ENCODE data around the gene PJVK. TPM values are rescaled to one million over a fixed set of nuclear protein-coding genes. Genes with fewer than 3 reads are reported as not detected.
A peak's percentile ranks its signal among the peaks of the same experiment; 100 is the strongest.

PJVK gene
- total and polyA plus RNA-seq, 10 of the 15 experiments (the other 5 are each of a cell fraction or from before 2014, with no cell fraction given), result 1.8 to 6.8 (median 3.2) TPM

DNA sequence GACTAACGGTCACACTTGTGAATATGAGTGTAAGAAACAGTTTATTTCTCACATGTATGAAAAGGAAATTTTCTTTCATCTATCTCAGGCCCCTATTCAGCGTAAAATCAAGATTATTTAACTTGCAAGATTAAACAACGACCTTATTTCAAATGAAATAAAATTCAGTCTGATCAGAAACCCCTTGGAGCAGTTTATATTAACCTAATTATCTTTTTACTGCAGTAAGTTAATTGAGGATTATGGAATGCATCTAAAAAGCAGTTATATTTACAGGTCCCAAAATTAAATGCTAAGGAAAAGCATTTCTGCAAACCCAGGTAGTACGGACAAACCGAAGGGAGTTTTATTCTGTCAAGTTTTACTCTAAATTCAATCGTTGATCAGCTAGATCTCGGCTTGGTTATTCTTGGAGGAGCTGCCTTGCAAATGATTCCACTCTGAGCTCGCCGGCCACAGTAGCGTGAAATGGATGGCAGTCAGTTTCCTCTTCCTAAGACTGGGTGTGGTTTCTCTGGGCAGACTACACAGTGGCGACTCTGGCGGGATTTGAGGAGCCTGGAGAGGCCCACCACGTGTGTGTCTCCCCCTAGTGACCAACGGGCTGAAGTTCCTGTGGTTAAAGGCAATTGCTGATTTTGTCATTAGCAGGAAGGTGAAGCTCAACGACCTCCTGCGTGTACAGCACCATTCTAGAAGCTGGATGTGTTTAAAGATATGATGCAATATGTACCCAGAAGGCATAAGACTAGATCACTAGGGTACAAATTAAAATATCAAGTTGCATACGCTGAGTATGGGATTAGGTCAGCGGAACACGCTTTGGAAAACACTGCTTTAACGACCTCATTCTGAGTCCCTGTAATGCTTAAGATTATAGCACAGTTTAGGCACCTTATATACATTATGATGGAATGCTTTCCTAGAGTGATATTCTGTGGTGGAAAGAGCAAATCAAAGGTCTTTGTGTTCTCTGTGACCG is 36.6 kb upstream of the PJVK start:
- Histone ChIP-seq H3K4me2 (ENCODE audit: control insufficient read depth, insufficient read depth) (peak overlapping the region; percentile 28), H3K9me3 (replicated peaks; ENCODE audit: control insufficient read depth, insufficient read depth, low read length) (no peaks in the 10 kb centered on the region), H2AFZ (ENCODE audit: control insufficient read depth, low read depth, low read length) (peak overlapping the region; percentile 94), H3K27me3 (replicated peaks in 1 of 2; ENCODE audit: control insufficient read depth in 2 of 2, insufficient read depth in 2 of 2, low read length in 1 of 2) (no peaks in the 10 kb centered on the region), H3K4me1 (ENCODE audit: control insufficient read depth, insufficient read depth, low read length) (peaks cover 6% of the 10 kb centered on the region), H4K20me1 (ENCODE audit: control insufficient read depth, insufficient read depth) (no peaks in the 10 kb centered on the region), H3K36me3 (ENCODE audit: control insufficient read depth in 2 of 2, insufficient read depth in 2 of 2, low read length in 1 of 2) (no peaks in the 10 kb centered on the region; a peak in 1 of 4 replicates), H3K27ac (ENCODE audit: control insufficient read depth, insufficient read depth) (peak overlapping the region; percentile 97), H3K4me3 (peak overlapping the region; percentile 78), H3K79me2 (ENCODE audit: control insufficient read depth, insufficient read depth, low read length) (peaks cover 28% of the 10 kb centered on the region), H3K9ac (ENCODE audit: control insufficient read depth, insufficient read depth, low read length) (peak overlapping the region; percentile 95)
- DNase-seq (ENCODE audit: low read depth, low spot score) (peak; percentile 90), FAIRE-seq (peak; percentile 80), ATAC-seq (peak; percentile 85)
- ChIA-PET SMC1A (ENCODE audit: uncharacterized antibody, unreplicated experiment) (interaction anchor here (0.6 to 10.6 kb wide), 21 partner anchors 9 to 310 kb away, joined by 3 to 454 read pairs (median 3); partner anchors contain the start of genes PJVK, PRKRA and RBM45), RAD21 (ENCODE audit: unreplicated experiment) (interaction anchor here (0.7 to 8.3 kb wide), 16 partner anchors 9 to 304 kb away, joined by 3 to 162 read pairs (median 6); partner anchors contain the start of genes PJVK, PRKRA and RBM45), POLR2A (interaction anchor here (0.5 to 5.1 kb wide), 9 partner anchors 10 to 307 kb away, joined by 3 to 64 read pairs (median 6); partner anchors contain the start of genes PJVK and PRKRA), CTCF (interaction anchor here (0.6 to 12.4 kb wide), 24 partner anchors 10 to 302 kb away, joined by 3 to 702 read pairs (median 4); partner anchors contain the start of genes PJVK, PRKRA and RBM45)
- in situ Hi-C loops (cut with MboI), result loop anchor here (5.0 kb wide), 2 partner anchors 107 to 302 kb away; partner anchors contain the start of gene RBM45
- intact Hi-C loops (cut with micrococcal nuclease; ENCODE audit: unreplicated experiment), result loop anchor here (1.0 kb wide), 4 partner anchors 17 to 302 kb away; partner anchors contain the start of gene RBM45
- 18% methylated on average over 21 of the region's 21 CpGs for WGBS (ENCODE audit: insufficient coverage, insufficient replicate concordance, low lambda C conversion rate, missing lambda C conversion rate)
- BruUV-seq (replicated peaks), result TSS peak; percentile 95
- TF ChIP-seq, protein P1, sequence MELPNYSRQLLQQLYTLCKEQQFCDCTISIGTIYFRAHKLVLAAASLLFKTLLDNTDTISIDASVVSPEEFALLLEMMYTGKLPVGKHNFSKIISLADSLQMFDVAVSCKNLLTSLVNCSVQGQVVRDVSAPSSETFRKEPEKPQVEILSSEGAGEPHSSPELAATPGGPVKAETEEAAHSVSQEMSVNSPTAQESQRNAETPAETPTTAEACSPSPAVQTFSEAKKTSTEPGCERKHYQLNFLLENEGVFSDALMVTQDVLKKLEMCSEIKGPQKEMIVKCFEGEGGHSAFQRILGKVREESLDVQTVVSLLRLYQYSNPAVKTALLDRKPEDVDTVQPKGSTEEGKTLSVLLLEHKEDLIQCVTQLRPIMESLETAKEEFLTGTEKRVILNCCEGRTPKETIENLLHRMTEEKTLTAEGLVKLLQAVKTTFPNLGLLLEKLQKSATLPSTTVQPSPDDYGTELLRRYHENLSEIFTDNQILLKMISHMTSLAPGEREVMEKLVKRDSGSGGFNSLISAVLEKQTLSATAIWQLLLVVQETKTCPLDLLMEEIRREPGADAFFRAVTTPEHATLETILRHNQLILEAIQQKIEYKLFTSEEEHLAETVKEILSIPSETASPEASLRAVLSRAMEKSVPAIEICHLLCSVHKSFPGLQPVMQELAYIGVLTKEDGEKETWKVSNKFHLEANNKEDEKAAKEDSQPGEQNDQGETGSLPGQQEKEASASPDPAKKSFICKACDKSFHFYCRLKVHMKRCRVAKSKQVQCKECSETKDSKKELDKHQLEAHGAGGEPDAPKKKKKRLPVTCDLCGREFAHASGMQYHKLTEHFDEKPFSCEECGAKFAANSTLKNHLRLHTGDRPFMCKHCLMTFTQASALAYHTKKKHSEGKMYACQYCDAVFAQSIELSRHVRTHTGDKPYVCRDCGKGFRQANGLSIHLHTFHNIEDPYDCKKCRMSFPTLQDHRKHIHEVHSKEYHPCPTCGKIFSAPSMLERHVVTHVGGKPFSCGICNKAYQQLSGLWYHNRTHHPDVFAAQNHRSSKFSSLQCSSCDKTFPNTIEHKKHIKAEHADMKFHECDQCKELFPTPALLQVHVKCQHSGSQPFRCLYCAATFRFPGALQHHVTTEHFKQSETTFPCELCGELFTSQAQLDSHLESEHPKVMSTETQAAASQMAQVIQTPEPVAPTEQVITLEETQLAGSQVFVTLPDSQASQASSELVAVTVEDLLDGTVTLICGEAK (IDR thresholded peaks at IDR 0.05; ENCODE audit: borderline replicate concordance), result peak; percentile 14; the same call in 1 of the 2 replicates
- TF ChIP-seq IKZF2 (IDR thresholded peaks at IDR 0.05) (peak; percentile 89), IRF4 (IDR thresholded peaks at IDR 0.05; ENCODE audit: low read depth, low read length) (peak; percentile 67; the same call in 1 of the 2 replicates), POLR2AphosphoS5 (IDR thresholded peaks at IDR 0.05; ENCODE audit: low read length) (peak; percentile 79), NFIC (IDR thresholded peaks at IDR 0.05; ENCODE audit: low read depth, low read length) (peak; percentile 18; the same call in 1 of the 2 replicates), NR2F1 (conservative IDR thresholded peaks at IDR 0.05) (peak; percentile 52), POLR2A (IDR thresholded peaks at IDR 0.05; ENCODE audit: low read depth, low read length) (peak; percentile 76)
- TF ChIP-seq, protein P2, sequence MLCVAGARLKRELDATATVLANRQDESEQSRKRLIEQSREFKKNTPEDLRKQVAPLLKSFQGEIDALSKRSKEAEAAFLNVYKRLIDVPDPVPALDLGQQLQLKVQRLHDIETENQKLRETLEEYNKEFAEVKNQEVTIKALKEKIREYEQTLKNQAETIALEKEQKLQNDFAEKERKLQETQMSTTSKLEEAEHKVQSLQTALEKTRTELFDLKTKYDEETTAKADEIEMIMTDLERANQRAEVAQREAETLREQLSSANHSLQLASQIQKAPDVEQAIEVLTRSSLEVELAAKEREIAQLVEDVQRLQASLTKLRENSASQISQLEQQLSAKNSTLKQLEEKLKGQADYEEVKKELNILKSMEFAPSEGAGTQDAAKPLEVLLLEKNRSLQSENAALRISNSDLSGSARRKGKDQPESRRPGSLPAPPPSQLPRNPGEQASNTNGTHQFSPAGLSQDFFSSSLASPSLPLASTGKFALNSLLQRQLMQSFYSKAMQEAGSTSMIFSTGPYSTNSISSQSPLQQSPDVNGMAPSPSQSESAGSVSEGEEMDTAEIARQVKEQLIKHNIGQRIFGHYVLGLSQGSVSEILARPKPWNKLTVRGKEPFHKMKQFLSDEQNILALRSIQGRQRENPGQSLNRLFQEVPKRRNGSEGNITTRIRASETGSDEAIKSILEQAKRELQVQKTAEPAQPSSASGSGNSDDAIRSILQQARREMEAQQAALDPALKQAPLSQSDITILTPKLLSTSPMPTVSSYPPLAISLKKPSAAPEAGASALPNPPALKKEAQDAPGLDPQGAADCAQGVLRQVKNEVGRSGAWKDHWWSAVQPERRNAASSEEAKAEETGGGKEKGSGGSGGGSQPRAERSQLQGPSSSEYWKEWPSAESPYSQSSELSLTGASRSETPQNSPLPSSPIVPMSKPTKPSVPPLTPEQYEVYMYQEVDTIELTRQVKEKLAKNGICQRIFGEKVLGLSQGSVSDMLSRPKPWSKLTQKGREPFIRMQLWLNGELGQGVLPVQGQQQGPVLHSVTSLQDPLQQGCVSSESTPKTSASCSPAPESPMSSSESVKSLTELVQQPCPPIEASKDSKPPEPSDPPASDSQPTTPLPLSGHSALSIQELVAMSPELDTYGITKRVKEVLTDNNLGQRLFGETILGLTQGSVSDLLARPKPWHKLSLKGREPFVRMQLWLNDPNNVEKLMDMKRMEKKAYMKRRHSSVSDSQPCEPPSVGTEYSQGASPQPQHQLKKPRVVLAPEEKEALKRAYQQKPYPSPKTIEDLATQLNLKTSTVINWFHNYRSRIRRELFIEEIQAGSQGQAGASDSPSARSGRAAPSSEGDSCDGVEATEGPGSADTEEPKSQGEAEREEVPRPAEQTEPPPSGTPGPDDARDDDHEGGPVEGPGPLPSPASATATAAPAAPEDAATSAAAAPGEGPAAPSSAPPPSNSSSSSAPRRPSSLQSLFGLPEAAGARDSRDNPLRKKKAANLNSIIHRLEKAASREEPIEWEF (IDR thresholded peaks at IDR 0.05; ENCODE audit: insufficient replicate concordance, low read depth, low read length), result no peak
- TF ChIP-seq, protein P3, sequence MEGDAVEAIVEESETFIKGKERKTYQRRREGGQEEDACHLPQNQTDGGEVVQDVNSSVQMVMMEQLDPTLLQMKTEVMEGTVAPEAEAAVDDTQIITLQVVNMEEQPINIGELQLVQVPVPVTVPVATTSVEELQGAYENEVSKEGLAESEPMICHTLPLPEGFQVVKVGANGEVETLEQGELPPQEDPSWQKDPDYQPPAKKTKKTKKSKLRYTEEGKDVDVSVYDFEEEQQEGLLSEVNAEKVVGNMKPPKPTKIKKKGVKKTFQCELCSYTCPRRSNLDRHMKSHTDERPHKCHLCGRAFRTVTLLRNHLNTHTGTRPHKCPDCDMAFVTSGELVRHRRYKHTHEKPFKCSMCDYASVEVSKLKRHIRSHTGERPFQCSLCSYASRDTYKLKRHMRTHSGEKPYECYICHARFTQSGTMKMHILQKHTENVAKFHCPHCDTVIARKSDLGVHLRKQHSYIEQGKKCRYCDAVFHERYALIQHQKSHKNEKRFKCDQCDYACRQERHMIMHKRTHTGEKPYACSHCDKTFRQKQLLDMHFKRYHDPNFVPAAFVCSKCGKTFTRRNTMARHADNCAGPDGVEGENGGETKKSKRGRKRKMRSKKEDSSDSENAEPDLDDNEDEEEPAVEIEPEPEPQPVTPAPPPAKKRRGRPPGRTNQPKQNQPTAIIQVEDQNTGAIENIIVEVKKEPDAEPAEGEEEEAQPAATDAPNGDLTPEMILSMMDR (IDR thresholded peaks at IDR 0.05 in 2 of 3, conservative IDR thresholded peaks at IDR 0.05 in 1 of 3; ENCODE audit: control insufficient read depth in 2 of 3, extremely low read depth in 1 of 3, insufficient read depth in 1 of 3, low read depth in 3 of 3, low read length in 3 of 3), result peak; percentile 95 to 97 (median 97); a peak in 5 of 6 replicates
